ENCODE measurements around the gene RPL32.

- no peak for TF ChIP-seq TAF1 (IDR thresholded peaks at IDR 0.05; ENCODE audit: low read depth)
- TF ChIP-seq TEAD4 (IDR thresholded peaks at IDR 0.05): no peak
- no peak for TF ChIP-seq EP300 (IDR thresholded peaks at IDR 0.05; ENCODE audit: borderline replicate concordance)
- no peak for TF ChIP-seq MAX (IDR thresholded peaks at IDR 0.05)
- TF ChIP-seq YY1 (IDR thresholded peaks at IDR 0.05; ENCODE audit: low read depth): no peak
- no peak for TF ChIP-seq CEBPB (IDR thresholded peaks at IDR 0.05)
- TF ChIP-seq NFIC (IDR thresholded peaks at IDR 0.05): no peak
- TF ChIP-seq, protein P1, sequence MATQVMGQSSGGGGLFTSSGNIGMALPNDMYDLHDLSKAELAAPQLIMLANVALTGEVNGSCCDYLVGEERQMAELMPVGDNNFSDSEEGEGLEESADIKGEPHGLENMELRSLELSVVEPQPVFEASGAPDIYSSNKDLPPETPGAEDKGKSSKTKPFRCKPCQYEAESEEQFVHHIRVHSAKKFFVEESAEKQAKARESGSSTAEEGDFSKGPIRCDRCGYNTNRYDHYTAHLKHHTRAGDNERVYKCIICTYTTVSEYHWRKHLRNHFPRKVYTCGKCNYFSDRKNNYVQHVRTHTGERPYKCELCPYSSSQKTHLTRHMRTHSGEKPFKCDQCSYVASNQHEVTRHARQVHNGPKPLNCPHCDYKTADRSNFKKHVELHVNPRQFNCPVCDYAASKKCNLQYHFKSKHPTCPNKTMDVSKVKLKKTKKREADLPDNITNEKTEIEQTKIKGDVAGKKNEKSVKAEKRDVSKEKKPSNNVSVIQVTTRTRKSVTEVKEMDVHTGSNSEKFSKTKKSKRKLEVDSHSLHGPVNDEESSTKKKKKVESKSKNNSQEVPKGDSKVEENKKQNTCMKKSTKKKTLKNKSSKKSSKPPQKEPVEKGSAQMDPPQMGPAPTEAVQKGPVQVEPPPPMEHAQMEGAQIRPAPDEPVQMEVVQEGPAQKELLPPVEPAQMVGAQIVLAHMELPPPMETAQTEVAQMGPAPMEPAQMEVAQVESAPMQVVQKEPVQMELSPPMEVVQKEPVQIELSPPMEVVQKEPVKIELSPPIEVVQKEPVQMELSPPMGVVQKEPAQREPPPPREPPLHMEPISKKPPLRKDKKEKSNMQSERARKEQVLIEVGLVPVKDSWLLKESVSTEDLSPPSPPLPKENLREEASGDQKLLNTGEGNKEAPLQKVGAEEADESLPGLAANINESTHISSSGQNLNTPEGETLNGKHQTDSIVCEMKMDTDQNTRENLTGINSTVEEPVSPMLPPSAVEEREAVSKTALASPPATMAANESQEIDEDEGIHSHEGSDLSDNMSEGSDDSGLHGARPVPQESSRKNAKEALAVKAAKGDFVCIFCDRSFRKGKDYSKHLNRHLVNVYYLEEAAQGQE (IDR thresholded peaks at IDR 0.05; ENCODE audit: low read depth): peak; percentile 78
- no peak for TF ChIP-seq FOXM1 (IDR thresholded peaks at IDR 0.05; ENCODE audit: borderline replicate concordance, low read depth)
Observed at GRCh38 chr3:12879191-12879815, 37.9 kb upstream of the RPL32 start.

Data from Ishikawa (cell line).